Lung (tissue), 12 donors: Measurements from ENCODE around the gene SELL. TPM values are rescaled to one million over a fixed set of nuclear protein-coding genes. Genes with fewer than 3 reads are reported as not detected.

ENCODE experiments used
- ATAC-seq: fragments of 200-7000 bp; cut with Tn5 transposase; one replicate; pipeline ENCODE4 v1.9.1; 2020; ENCODE audit warnings: moderate number of reproducible peaks; ENCODE audit not compliant: insufficient read depth, low FRiP score
- DNase-seq, 3 donors: peaks; one replicate each; pipeline ENCODE4 v3.0.0-alpha.2; 2013 to 2017
- H3K27ac ChIP-seq, 2 donors: one replicate each; pipeline ENCODE4 v1.5.1; 2013; ENCODE audit warnings: mild to moderate bottlenecking in 2 of 2, moderate library complexity in 2 of 2, control low read depth in 1 of 2, inconsistent platforms in 1 of 2, low read depth in 1 of 2, low read length in 1 of 2
- H3K27me3 ChIP-seq, 3 donors: one replicate each; pipeline ENCODE4 v1.5.1; 2013; ENCODE audit warnings: low read length in 2 of 3; ENCODE audit not compliant: control insufficient read depth in 3 of 3, insufficient read depth in 3 of 3
- H3K36me3 ChIP-seq, 4 donors: one replicate each; pipeline ENCODE4 v1.5.1; 2013; ENCODE audit warnings: low read length in 4 of 4, mild to moderate bottlenecking in 1 of 4, moderate library complexity in 1 of 4; ENCODE audit not compliant: control insufficient read depth in 4 of 4, insufficient read depth in 4 of 4
- H3K4me1 ChIP-seq, 5 donors: one replicate each; pipeline ENCODE4 v1.5.1; 2013; ENCODE audit warnings: low read length in 5 of 5, mild to moderate bottlenecking in 2 of 5, moderate library complexity in 1 of 5; ENCODE audit not compliant: control insufficient read depth in 5 of 5, insufficient read depth in 5 of 5
- H3K4me3 ChIP-seq: one replicate; pipeline ENCODE4 v1.5.1; 2013; ENCODE audit warnings: mild to moderate bottlenecking, control low read depth, moderate library complexity
- H3K9ac ChIP-seq, 2 donors: one replicate each; pipeline ENCODE4 v1.5.1; 2013; ENCODE audit warnings: low read length in 2 of 2, control low read depth in 1 of 2; ENCODE audit not compliant: insufficient read depth in 1 of 2
- H3K9me3 ChIP-seq, 4 donors: one replicate each; pipeline ENCODE4 v1.5.1; 2013; ENCODE audit warnings: low read length in 3 of 4, mild to moderate bottlenecking in 1 of 4, moderate library complexity in 1 of 4; ENCODE audit not compliant: control insufficient read depth in 4 of 4, insufficient read depth in 3 of 4
- CTCF ChIP-seq: IDR thresholded peaks from 2 replicates; pipeline ENCODE4 v1.5.1; 2012; ENCODE audit warnings: mild to moderate bottlenecking; ENCODE audit errors: control extremely low read depth, extremely low read depth
- WGBS, 2 donors: extraction: QIAGEN DNeasy Blood & Tissue Kit; methylation state at CpG; one replicate each; pipeline ENCODE4 v1.1.7; 2013; 5-methylcytosine and 5-hydroxymethylcytosine counted together
- polyA plus RNA-seq, 2 donors: library from polyadenylated mRNA; stranded (reverse); fragments of 200-250 nt; gene quantifications; one replicate each; pipeline ENCODE4 v1.2.1, GENCODE V29; 2013
- total RNA-seq, 2 donors: library from RNA; depleted of rRNA in 1 of 2; stranded (reverse); fragments of >200 nt in 1 of 2; gene quantifications; one replicate each; pipeline ENCODE4 v1.2.1, GENCODE V29; 2014 to 2021
- donor health status: control.
- donor health status: control.
- donor health status: Bipolar disorder and iron deficiency.
- donor health status: healthy.
- donor health status: DM: yes; HTN: yes; CAD: no.

Gene SELL
- total and polyA plus RNA-seq, 4 donors = 3.6 to 143 (median 18.9) TPM

- Histone ChIP-seq H3K4me1 (peaks cover 0 to 2% (median 0%) of the 10 kb centered on the region in 5 donors), H3K27me3 (peaks cover 0 to 3% (median 0%) of the 10 kb centered on the region in 3 donors), H3K9me3 (peaks cover 0 to 3% (median 1%) of the 10 kb centered on the region in 4 donors), H3K36me3 (no peaks in the 10 kb centered on the region), H3K9ac (no peak overlapping the region), H3K4me3 (no peak overlapping the region), H3K27ac (no peak overlapping the region)
- ATAC-seq = no peak
- 89 to 93% methylated on average over 2 of the region's 2 CpGs for WGBS, 2 donors
- no peak for TF ChIP-seq CTCF
- no peak for DNase-seq
Observed at GRCh38 chr1:169712309-169712631, 850 bp upstream of the SELL start.

GRCh38 chr1:169708647-169709046 lies 2.8 kb downstream of the SELL start:
- 61 to 78% methylated on average over 3 of the region's 3 CpGs for WGBS, 2 donors
- no peak for DNase-seq
- Histone ChIP-seq H3K9ac (no peak overlapping the region), H3K27ac (no peak overlapping the region), H3K27me3 (peaks cover 0 to 3% (median 0%) of the 10 kb centered on the region in 3 donors), H3K4me1 (peaks cover 0 to 2% (median 0%) of the 10 kb centered on the region in 5 donors), H3K9me3 (peaks cover 0 to 3% (median 0%) of the 10 kb centered on the region in 4 donors), H3K36me3 (no peaks in the 10 kb centered on the region), H3K4me3 (no peak overlapping the region)
- TF ChIP-seq CTCF = no peak
- ATAC-seq = no peak

- Histone ChIP-seq H3K4me3 (no peak overlapping the region), H3K4me1 (peaks cover 0 to 2% (median 0%) of the 10 kb centered on the region in 5 donors), H3K27ac (no peak overlapping the region), H3K27me3 (peaks cover 0 to 3% (median 0%) of the 10 kb centered on the region in 3 donors), H3K36me3 (no peaks in the 10 kb centered on the region), H3K9me3 (peaks cover 0 to 2% (median 0%) of the 10 kb centered on the region in 4 donors), H3K9ac (no peak overlapping the region)
- no peak for TF ChIP-seq CTCF
- no peak for ATAC-seq
- no peak for DNase-seq
- 48 to 72% methylated on average over 9 of the region's 9 CpGs for WGBS, 2 donors
Observed at GRCh38 chr1:169707912-169708604, 3.4 kb downstream of the SELL start.
